ENCODE results near the gene NXPE2. TPM values are rescaled to one million over a fixed set of nuclear protein-coding genes. Genes with fewer than 3 reads are reported as not detected.
"Not testable (repeated sequence)": the region's sequence is repeated elsewhere in the genome, so short reads cannot be mapped to it uniquely, and the experiment has no call there.

NXPE2 gene
- 0.26 TPM in 1 of 2 replicates, not detected in the other for total RNA-seq
- long read RNA-seq = 0 reads

DNA sequence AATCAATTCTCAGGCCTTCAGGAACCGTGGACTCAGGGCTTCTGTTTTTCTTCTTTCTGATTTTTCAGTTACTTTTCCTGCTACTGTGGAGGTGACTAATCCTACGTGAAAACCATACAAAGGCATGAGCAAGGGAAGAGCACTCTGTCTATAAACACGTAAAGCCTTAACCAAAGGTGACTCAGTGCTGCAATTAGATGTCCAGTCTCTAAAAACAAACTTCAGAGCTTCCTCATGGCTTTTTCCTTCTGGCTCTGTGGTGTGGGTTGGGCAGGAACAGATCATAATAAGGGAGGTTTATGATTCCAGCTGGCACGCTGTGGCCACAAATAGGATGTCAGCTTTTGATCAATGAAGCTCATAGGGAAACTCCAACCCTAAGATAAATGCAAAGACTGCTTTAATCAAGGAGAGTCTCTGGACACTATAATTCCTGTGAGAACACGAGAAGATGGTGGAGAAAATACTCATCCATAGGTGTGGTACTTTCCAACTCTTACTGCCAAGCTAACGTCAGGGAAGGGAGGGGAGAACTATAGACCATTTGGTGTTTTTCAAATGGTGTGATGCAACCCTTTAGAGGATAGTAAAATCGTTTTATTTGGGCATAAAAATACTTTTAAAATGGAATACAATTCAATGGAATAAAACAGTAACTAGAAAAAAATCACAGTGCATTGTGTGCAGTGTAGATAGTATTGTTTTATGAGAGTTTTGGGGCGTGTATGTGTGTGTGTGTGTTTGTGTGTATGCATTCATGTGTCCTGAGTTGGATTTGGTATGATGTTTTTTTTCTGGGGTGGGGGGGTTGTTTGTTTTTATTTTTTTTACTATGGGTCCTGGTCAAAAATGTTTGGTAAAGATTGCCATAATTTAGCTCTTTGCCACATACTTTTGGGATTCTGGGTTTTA is at the start of gene NXPE2:
Gene NXPE2 (plus strand): TSS at position 403 of the 912 bp plus-strand sequence. CDS start 49 bp downstream, at position 452.
- DNase-seq (ENCODE audit: low read depth, low spot score) = no peak
- Mint-ChIP-seq H3K4me3 (no peak within 1 kb of the TSS), H3K4me1 (no peaks in the 10 kb centered on the region), H3K27ac (ENCODE audit: unreplicated experiment) (no peak within 1 kb of the TSS), H3K36me3 (ENCODE audit: low read depth) (peaks cover 3% of the 10 kb centered on the region), H3K9me3 (peaks cover 17% of the 10 kb centered on the region), H3K27me3 (ENCODE audit: low read depth) (peaks cover 23% of the 10 kb centered on the region)
- TF ChIP-seq, protein P1, sequence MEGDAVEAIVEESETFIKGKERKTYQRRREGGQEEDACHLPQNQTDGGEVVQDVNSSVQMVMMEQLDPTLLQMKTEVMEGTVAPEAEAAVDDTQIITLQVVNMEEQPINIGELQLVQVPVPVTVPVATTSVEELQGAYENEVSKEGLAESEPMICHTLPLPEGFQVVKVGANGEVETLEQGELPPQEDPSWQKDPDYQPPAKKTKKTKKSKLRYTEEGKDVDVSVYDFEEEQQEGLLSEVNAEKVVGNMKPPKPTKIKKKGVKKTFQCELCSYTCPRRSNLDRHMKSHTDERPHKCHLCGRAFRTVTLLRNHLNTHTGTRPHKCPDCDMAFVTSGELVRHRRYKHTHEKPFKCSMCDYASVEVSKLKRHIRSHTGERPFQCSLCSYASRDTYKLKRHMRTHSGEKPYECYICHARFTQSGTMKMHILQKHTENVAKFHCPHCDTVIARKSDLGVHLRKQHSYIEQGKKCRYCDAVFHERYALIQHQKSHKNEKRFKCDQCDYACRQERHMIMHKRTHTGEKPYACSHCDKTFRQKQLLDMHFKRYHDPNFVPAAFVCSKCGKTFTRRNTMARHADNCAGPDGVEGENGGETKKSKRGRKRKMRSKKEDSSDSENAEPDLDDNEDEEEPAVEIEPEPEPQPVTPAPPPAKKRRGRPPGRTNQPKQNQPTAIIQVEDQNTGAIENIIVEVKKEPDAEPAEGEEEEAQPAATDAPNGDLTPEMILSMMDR (conservative IDR thresholded peaks at IDR 0.05) = no peak

DNA sequence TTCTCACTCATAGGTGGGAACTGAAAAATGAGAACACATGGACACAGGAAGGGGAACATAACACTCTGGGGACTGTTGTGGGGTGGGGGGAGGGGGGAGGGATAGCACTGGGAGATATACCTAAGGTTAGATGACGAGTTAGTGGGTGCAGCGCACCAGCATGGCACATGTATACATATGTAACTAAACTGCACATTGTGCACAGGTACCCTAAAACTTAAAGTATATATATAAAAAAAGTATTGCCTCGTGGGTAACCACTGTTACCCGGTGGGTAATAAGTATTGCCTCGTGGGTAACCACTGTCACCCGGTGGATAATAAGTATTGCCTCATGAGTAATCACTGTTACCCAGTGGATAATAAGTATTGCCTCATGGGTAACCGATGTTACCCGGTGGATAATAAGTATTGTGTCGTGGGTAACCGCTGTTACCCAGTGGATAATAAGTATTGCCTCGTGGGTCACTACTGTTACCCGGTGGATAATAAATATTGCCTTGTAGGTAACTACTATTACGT is 46.8 kb upstream of the NXPE2 start:
- H3K4me3 Mint-ChIP-seq, H3K4me1 Mint-ChIP-seq: not testable (repeated sequence)

DNA sequence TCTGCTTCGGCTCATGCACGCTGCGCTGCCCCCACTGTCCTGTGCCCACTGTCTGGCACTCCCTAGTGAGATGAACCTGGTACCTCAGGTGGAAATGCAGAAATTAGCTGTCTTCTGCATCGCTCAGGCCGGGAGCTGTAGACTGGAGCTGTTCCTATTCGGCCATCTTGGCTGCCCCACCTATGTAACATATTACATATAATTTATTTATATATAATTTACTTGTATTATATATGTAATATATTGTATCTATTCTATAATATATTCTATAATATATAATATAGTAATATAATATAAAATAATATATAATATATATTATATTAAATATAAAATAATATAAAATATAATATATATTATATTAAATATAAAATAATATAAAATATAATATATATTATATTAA is 38.9 kb upstream of the NXPE2 start:
- not testable (repeated sequence) for H3K4me1 Mint-ChIP-seq; H3K4me3 Mint-ChIP-seq; DNase-seq (ENCODE audit: low read depth, low spot score); H3K36me3 Mint-ChIP-seq (ENCODE audit: low read depth); H3K27ac Mint-ChIP-seq (ENCODE audit: unreplicated experiment); H3K27me3 Mint-ChIP-seq (ENCODE audit: low read depth); H3K9me3 Mint-ChIP-seq

More for the DNA sequence above, 46.8 kb upstream of the NXPE2 start:
- H3K9me3 Mint-ChIP-seq; DNase-seq (ENCODE audit: low read depth, low spot score); H3K27ac Mint-ChIP-seq (ENCODE audit: unreplicated experiment); H3K36me3 Mint-ChIP-seq (ENCODE audit: low read depth); H3K27me3 Mint-ChIP-seq (ENCODE audit: low read depth): not testable (repeated sequence)

DNA sequence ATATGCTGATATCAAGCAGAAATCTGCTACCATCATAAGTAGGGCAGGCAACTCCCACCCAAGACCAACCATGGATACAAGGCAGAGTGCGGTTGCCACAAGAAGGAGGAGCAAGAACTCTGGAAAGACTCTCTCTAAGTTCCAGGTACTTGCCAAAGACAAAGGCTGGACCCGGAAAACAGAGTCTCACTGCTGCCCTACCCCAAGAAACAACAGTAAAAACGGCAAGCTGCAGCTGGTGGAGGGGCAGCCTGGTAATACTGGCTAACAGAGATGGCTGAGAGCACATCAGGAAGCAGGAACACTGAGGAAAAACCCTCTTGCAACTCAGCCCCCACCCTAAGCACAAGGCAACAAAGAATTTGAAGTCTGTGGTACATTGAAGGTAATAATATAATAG is 27.7 kb upstream of the NXPE2 start:
- TF ChIP-seq, protein P1 (conservative IDR thresholded peaks at IDR 0.05) = no peak
- Mint-ChIP-seq H3K4me3 (no peak overlapping the region), H3K27ac (ENCODE audit: unreplicated experiment) (no peak overlapping the region), H3K4me1 (no peaks in the 10 kb centered on the region), H3K9me3 (peaks cover 7% of the 10 kb centered on the region), H3K27me3 (ENCODE audit: low read depth) (no peaks in the 10 kb centered on the region), H3K36me3 (ENCODE audit: low read depth) (no peaks in the 10 kb centered on the region)
- no peak for DNase-seq (ENCODE audit: low read depth, low spot score)

DNA sequence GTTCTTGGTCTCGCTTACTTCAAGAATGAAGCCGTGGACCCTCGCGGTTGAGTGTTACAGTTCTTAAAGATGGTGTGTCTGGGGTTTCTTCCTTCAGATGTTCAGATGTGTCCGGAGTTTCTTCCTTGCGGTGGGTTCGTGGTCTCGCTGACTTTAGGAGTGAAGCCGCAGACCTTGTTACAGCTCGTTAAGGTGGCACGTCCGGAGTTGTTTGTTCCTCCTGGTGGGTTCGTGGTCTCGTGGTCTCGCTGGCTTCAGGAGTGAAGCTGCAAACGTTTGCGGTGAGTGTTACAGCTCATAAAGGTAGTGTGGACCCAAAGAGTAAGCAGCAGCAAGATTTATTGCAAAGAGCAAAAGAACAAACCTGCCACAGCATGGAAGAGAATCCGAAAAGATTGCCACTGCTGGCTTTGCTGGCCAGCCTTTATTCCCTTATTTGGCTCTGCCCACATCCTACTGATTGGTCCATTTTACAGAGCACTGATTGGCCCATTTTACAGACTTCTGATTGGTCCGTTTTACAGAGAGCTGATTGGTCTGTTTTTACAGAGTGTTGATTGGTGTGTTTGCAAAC is 27.1 kb upstream of the NXPE2 start:
- H3K27me3 Mint-ChIP-seq (ENCODE audit: low read depth) = no peaks in the 10 kb centered on the region
- DNase-seq (ENCODE audit: low read depth, low spot score) = no peak
- no peak overlapping the region for H3K27ac Mint-ChIP-seq (ENCODE audit: unreplicated experiment)
- H3K4me3 Mint-ChIP-seq = no peak overlapping the region
- H3K9me3 Mint-ChIP-seq = peaks cover 7% of the 10 kb centered on the region
- no peaks in the 10 kb centered on the region for H3K4me1 Mint-ChIP-seq
- H3K36me3 Mint-ChIP-seq (ENCODE audit: low read depth) = no peaks in the 10 kb centered on the region
- TF ChIP-seq, protein P1 (conservative IDR thresholded peaks at IDR 0.05) = no peak

DNA sequence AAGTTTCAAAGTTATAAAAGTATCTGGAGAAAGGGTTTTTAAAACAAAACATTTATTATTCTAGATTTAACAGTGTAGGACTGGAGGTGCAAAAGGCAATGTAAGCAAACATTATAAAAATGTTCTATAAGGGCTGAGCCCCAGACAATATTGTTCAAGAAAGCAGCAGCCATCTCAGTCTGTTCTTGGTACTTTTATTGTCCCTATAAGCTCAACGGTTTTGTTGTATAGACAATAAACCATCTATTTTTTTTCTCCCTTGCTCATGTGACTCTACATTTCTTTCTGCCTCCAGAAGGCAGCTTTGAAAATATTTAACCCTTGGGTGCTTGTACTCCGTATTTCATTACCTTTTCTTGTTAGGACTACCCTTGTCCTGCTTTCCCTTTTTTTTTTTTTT is 25.2 kb upstream of the NXPE2 start:
- no peak overlapping the region for H3K4me3 Mint-ChIP-seq
- H3K9me3 Mint-ChIP-seq = peaks cover 7% of the 10 kb centered on the region
- DNase-seq (ENCODE audit: low read depth, low spot score) = no peak
- no peaks in the 10 kb centered on the region for H3K27me3 Mint-ChIP-seq (ENCODE audit: low read depth)
- H3K27ac Mint-ChIP-seq (ENCODE audit: unreplicated experiment) = no peak overlapping the region
- H3K4me1 Mint-ChIP-seq = no peaks in the 10 kb centered on the region
- TF ChIP-seq, protein P1 (conservative IDR thresholded peaks at IDR 0.05) = no peak
- no peaks in the 10 kb centered on the region for H3K36me3 Mint-ChIP-seq (ENCODE audit: low read depth)
